Endothelial cell of umbilical vein (primary cell): ENCODE measurements around the gene HIGD1A. TPM values are rescaled to one million over a fixed set of nuclear protein-coding genes. Genes with fewer than 3 reads are reported as not detected.

Source experiments
- BruUV-seq: library from RNA; stranded (reverse); fragments of 400-500 nt; replicated peaks from 2 replicates; lab custom pipeline; 2021; lab: Mats Ljungman, UMichigan
- CTCF ChIA-PET: fragments of 300-600, 350-600 bp; sonication (Branson Sonifier 250); formaldehyde crosslinking; loops from one replicate; lab custom pipeline; 2021; ENCODE audit warnings: antibody characterized with exemption, inconsistent platforms; lab: Charles Lee
- POLR2A ChIA-PET: fragments of 300-600, 350-600 bp; sonication (Branson Sonifier 250); formaldehyde crosslinking; loops from one replicate; lab custom pipeline; 2021; ENCODE audit warnings: antibody characterized with exemption, inconsistent platforms; lab: Charles Lee
- DNase-seq: peaks from one replicate; pipeline ENCODE4 v3.0.0-alpha.2; 2011; ENCODE audit warnings: low read depth, low spot score
- FAIRE-seq: peaks from 2 replicates; lab custom pipeline; 2011; peaks lifted over from hg19 to GRCh38; lab: Jason Lieb, UNC
- H2AFZ ChIP-seq: 2 replicates; pipeline ENCODE4 v1.6.0; 2012; ENCODE audit warnings: low read depth, low read length, control low read depth, inconsistent platforms
- H3K27ac ChIP-seq: 2 replicates; pipeline ENCODE4 v1.5.1; 2011; ENCODE audit warnings: low read depth, mild to moderate bottlenecking, control low read depth, low read length, moderate library complexity; ENCODE audit not compliant: insufficient read depth
- H3K27me3 ChIP-seq, 2 experiments: 2 replicates each; pipeline versions ENCODE4 v1.6.0 to v1.6.1; 2011; ENCODE audit warnings: low read length in 2 of 2, mixed read lengths in 1 of 2; ENCODE audit not compliant: control insufficient read depth in 2 of 2, insufficient read depth in 2 of 2
- H3K36me3 ChIP-seq, 2 experiments: 2 replicates in 1 of 2; 3 replicates in 1 of 2; pipeline ENCODE4 v1.5.1; 2011; ENCODE audit warnings: low read length in 2 of 2, mild to moderate bottlenecking in 1 of 2, moderate library complexity in 1 of 2; ENCODE audit not compliant: control insufficient read depth in 2 of 2, insufficient read depth in 2 of 2; ENCODE audit errors: extremely low read depth in 1 of 2
- H3K4me1 ChIP-seq: 3 replicates; pipeline ENCODE4 v1.5.1; 2011; ENCODE audit warnings: mild to moderate bottlenecking, low read length; ENCODE audit not compliant: control insufficient read depth, insufficient read depth; ENCODE audit errors: extremely low read depth
- H3K4me2 ChIP-seq: 2 replicates; pipeline ENCODE4 v1.6.1; 2011; ENCODE audit warnings: low read length, control low read depth, mixed read lengths; ENCODE audit not compliant: insufficient read depth
- H3K4me3 ChIP-seq, 3 experiments: fragments of 200-600 bp in 1 of 3; sonication (generic), shearing (Covaris generic) in 1 of 3; replicated peaks in 1 of 3; 2 replicates each; pipeline ENCODE4 v1.5.1; 2011 to 2016; ENCODE audit warnings: control low read depth in 3 of 3, low read length in 3 of 3, mild to moderate bottlenecking in 2 of 3, inconsistent platforms in 1 of 3, low read depth in 1 of 3, moderate library complexity in 1 of 3; ENCODE audit not compliant: insufficient read depth in 1 of 3
- H3K79me2 ChIP-seq: 2 replicates; pipeline ENCODE4 v1.6.0; 2012; ENCODE audit warnings: low read length, inconsistent platforms; ENCODE audit not compliant: control insufficient read depth, insufficient read depth
- H3K9ac ChIP-seq: replicated peaks from 2 replicates; pipeline ENCODE3; 2011; ENCODE audit warnings: low read length, control low read depth; ENCODE audit not compliant: insufficient read depth; ENCODE audit errors: extremely low read depth
- H3K9me1 ChIP-seq: replicated peaks from 3 replicates; pipeline ENCODE4 v1.6.0; 2011; ENCODE audit warnings: mild to moderate bottlenecking, low read length; ENCODE audit not compliant: control insufficient read depth, insufficient read depth; ENCODE audit errors: extremely low read depth
- H3K9me3 ChIP-seq: replicated peaks from 2 replicates; pipeline ENCODE4 v1.5.1; 2012; ENCODE audit warnings: low read length, inconsistent platforms; ENCODE audit not compliant: control insufficient read depth, insufficient read depth
- H4K20me1 ChIP-seq: replicated peaks from 2 replicates; pipeline ENCODE3; 2011; ENCODE audit warnings: mild to moderate bottlenecking, low read length; ENCODE audit not compliant: control insufficient read depth, insufficient read depth; ENCODE audit errors: extremely low read depth
- EZH2 ChIP-seq: IDR thresholded peaks from 2 replicates; pipeline ENCODE4 v1.6.1; 2012; ENCODE audit warnings: borderline replicate concordance, low read depth, mild to moderate bottlenecking, moderate library complexity, low read length, inconsistent platforms; ENCODE audit not compliant: severe bottlenecking
- FOS ChIP-seq: IDR thresholded peaks from 2 replicates; pipeline ENCODE4 v1.6.1; 2011; ENCODE audit warnings: mild to moderate bottlenecking, low read length, moderate library complexity, borderline replicate concordance; ENCODE audit not compliant: insufficient read depth
- GATA2 ChIP-seq: IDR thresholded peaks from 2 replicates; pipeline ENCODE4 v1.7.0; 2011; ENCODE audit warnings: low read depth, mild to moderate bottlenecking, moderate library complexity, mixed read lengths, low read length; ENCODE audit not compliant: insufficient read length, insufficient read depth
- JUN ChIP-seq: IDR thresholded peaks from 2 replicates; pipeline ENCODE4 v1.6.1; 2011; ENCODE audit warnings: borderline replicate concordance, low read depth; ENCODE audit not compliant: insufficient read length, insufficient read depth
- MYC ChIP-seq: IDR thresholded peaks from one replicate; pipeline ENCODE4 v1.6.1; 2011; ENCODE audit warnings: mild to moderate bottlenecking, low read depth, low read length
- POLR2A ChIP-seq: IDR thresholded peaks from 2 replicates; pipeline ENCODE4 v1.6.1; 2012; ENCODE audit warnings: low read depth, mild to moderate bottlenecking, control low read depth, low read length
- POLR2AphosphoS5 ChIP-seq: IDR thresholded peaks from 2 replicates; pipeline ENCODE4 v1.6.1; 2012; ENCODE audit warnings: low read depth, mild to moderate bottlenecking, control low read depth, low read length, moderate library complexity; ENCODE audit not compliant: insufficient read depth
- dilution Hi-C: fragments of 300-500 bp; cut with MboI; formaldehyde crosslinking; loops from one replicate; pipeline ENCODE4 v1.15.0; 2019; ENCODE audit warnings: low sequenced_read_pairs; ENCODE audit not compliant: extremely low pct_ligation_motif_present
- intact Hi-C: fragments of 100-400 bp; cut with micrococcal nuclease; formaldehyde crosslinking; loops from one replicate; pipeline ENCODE4 v1.10.0; 2022
- polyA plus RNA-seq, 4 experiments: library from polyadenylated mRNA; depleted of rRNA in 3 of 4; stranded (reverse) in 3 of 4; unstranded in 1 of 4; fragments of >200 nt; gene quantifications; 2 replicates each; pipeline versions ENCODE4 v1.2.1 to v1.2.3, GENCODE V29; 2011 to 2012; ENCODE audit warnings: missing spikeins in 1 of 4
- total RNA-seq: library from RNA; stranded (reverse); gene quantifications from 2 replicates; pipeline ENCODE4 v1.2.3, GENCODE V29; 2021
- TF ChIP-seq, protein P1 (sequence below): IDR thresholded peaks from 2 replicates; pipeline ENCODE4 v1.6.1; 2011; ENCODE audit not compliant: insufficient read depth, insufficient read length
- TF ChIP-seq, protein P2 (sequence below), 2 donors: IDR thresholded peaks; 1 replicate in 1 of 2; 2 replicates in 1 of 2; pipeline ENCODE4 v1.5.1; 2011; ENCODE audit warnings: low read length in 2 of 2, mild to moderate bottlenecking in 2 of 2, moderate library complexity in 2 of 2, control low read depth in 1 of 2, inconsistent platforms in 1 of 2, low read depth in 1 of 2; ENCODE audit not compliant: insufficient read depth in 1 of 2; ENCODE audit errors: extremely low read depth in 1 of 2

Gene HIGD1A
- total and polyA plus RNA-seq, 2 donors (not counting 3 experiments of a cell fraction or from before 2014, with no cell fraction given), result 59.5 to 68.9 TPM

DNA sequence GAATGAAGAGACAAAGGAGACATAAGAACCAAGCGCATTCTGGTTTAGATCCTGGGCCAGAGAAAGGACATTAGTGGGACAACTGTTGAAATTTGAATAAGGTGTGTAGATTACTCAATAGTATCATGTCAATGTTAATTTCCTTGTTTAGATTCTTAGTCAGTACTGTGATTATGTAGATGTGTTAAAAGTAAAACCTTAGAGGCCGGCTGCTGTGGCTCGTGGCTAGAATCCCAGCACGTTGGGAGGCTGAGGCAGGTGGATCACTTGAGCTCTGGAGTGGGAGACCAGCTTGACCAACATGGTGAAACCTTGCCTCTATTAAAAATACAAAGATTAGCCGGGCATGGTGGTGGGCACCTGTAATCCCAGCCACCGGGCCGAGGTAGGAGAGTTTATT, 44.7 kb upstream of the HIGD1A start:
- Histone ChIP-seq H3K27me3 (peaks cover 1 to 17% of the 10 kb centered on the region in 2 experiments), H3K9ac (no peak overlapping the region), H3K36me3 (no peaks in the 10 kb centered on the region), H4K20me1 (no peaks in the 10 kb centered on the region), H3K9me1 (no peaks in the 10 kb centered on the region), H3K27ac (no peak overlapping the region), H3K4me2 (no peak overlapping the region), H3K4me3 (no peak overlapping the region), H3K9me3 (no peaks in the 10 kb centered on the region), H3K79me2 (no peaks in the 10 kb centered on the region), H2AFZ (no peak overlapping the region), H3K4me1 (no peaks in the 10 kb centered on the region)
- no peak for TF ChIP-seq FOS
- no peak for TF ChIP-seq POLR2A
- TF ChIP-seq GATA2, result no peak
- no peak for TF ChIP-seq EZH2
- CTCF ChIA-PET, result interaction anchor here (5.4 kb wide), 1 partner anchor 9 kb away, joined by 27 read pairs; no protein-coding TSS in a partner anchor
- no peak for DNase-seq
- intact Hi-C loops (no loop called here), dilution Hi-C loops (no loop called here)
- FAIRE-seq, result no peak
- no TSS peak for BruUV-seq
- POLR2A ChIA-PET, result no interaction called here

DNA sequence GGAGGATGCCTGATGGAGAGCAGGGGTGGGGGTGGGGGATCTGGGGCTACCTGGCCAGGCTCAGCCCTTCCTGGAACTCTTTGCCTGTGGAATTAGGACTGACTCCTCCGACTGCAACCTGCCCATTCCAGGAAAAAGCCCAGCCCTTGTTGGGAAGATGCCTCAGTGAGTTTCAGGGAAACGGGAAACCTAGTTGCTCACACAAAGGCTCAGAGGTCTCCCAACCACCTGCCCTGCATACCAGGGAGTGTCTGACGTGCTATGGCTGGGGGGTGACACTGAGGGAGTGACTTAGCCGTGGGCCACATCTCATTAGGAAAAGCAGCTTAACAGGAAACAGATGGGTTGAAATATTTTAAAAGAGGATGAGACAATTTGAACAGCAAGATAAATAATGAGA, 43.4 kb upstream of the HIGD1A start:
- no peak for FAIRE-seq
- no peak for DNase-seq
- no TSS peak for BruUV-seq
- ChIA-PET CTCF (no interaction called here), POLR2A (no interaction called here)
- Histone ChIP-seq H3K4me3 (no peak overlapping the region), H4K20me1 (no peaks in the 10 kb centered on the region), H3K9me3 (no peaks in the 10 kb centered on the region), H3K27ac (no peak overlapping the region), H3K9me1 (no peaks in the 10 kb centered on the region), H3K27me3 (peaks cover 2 to 17% of the 10 kb centered on the region in 2 experiments), H3K4me2 (no peak overlapping the region), H3K79me2 (no peaks in the 10 kb centered on the region), H3K4me1 (no peaks in the 10 kb centered on the region), H3K36me3 (no peaks in the 10 kb centered on the region), H3K9ac (no peak overlapping the region), H2AFZ (no peak overlapping the region)
- intact Hi-C loops, result no loop called here
- dilution Hi-C loops, result no loop called here
- no peak for TF ChIP-seq GATA2
- TF ChIP-seq, protein P1, sequence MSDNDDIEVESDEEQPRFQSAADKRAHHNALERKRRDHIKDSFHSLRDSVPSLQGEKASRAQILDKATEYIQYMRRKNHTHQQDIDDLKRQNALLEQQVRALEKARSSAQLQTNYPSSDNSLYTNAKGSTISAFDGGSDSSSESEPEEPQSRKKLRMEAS, result no peak
- TF ChIP-seq JUN, result no peak
- no peak for TF ChIP-seq FOS
- no peak for TF ChIP-seq EZH2
- TF ChIP-seq POLR2A, result no peak
- TF ChIP-seq MYC, result no peak
- TF ChIP-seq, protein P2, sequence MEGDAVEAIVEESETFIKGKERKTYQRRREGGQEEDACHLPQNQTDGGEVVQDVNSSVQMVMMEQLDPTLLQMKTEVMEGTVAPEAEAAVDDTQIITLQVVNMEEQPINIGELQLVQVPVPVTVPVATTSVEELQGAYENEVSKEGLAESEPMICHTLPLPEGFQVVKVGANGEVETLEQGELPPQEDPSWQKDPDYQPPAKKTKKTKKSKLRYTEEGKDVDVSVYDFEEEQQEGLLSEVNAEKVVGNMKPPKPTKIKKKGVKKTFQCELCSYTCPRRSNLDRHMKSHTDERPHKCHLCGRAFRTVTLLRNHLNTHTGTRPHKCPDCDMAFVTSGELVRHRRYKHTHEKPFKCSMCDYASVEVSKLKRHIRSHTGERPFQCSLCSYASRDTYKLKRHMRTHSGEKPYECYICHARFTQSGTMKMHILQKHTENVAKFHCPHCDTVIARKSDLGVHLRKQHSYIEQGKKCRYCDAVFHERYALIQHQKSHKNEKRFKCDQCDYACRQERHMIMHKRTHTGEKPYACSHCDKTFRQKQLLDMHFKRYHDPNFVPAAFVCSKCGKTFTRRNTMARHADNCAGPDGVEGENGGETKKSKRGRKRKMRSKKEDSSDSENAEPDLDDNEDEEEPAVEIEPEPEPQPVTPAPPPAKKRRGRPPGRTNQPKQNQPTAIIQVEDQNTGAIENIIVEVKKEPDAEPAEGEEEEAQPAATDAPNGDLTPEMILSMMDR (IDR thresholded peaks at IDR 0.05; ENCODE audit: extremely low read depth in 1 of 2, insufficient read depth in 1 of 2, low read depth in 1 of 2, low read length in 2 of 2), result no peak
- no peak for TF ChIP-seq POLR2AphosphoS5
